GM21717 (cell line): ENCODE data around the gene GPC6.

ENCODE experiments used
- ATAC-seq: cut with Tn5 transposase; IDR thresholded peaks from one replicate; pipeline ENCODE4 v1.9.1; 2021; ENCODE audit warnings: mild to moderate bottlenecking, moderate library complexity; ENCODE audit not compliant: unreplicated experiment

The GPC6 gene

DNA sequence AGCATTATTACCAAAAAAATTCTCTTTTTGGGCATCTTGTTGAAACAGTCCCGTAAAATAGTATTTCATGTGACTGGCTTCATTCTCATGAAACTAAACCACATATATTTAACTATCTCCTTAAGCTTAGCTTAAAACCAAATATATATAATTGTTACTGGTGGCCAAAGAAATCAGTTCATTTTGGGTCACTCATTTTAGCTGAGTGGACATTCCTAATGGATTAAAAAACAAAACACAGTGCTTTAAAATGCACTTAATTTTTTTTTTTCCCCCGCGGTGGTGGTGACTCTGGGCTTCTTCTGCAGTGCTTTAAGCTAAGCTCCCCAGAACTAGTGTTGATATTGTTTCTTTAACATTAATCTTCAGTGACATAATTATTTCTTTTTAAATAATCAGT lies 540.1 kb downstream of the GPC6 start:
- ATAC-seq, result no peak

DNA sequence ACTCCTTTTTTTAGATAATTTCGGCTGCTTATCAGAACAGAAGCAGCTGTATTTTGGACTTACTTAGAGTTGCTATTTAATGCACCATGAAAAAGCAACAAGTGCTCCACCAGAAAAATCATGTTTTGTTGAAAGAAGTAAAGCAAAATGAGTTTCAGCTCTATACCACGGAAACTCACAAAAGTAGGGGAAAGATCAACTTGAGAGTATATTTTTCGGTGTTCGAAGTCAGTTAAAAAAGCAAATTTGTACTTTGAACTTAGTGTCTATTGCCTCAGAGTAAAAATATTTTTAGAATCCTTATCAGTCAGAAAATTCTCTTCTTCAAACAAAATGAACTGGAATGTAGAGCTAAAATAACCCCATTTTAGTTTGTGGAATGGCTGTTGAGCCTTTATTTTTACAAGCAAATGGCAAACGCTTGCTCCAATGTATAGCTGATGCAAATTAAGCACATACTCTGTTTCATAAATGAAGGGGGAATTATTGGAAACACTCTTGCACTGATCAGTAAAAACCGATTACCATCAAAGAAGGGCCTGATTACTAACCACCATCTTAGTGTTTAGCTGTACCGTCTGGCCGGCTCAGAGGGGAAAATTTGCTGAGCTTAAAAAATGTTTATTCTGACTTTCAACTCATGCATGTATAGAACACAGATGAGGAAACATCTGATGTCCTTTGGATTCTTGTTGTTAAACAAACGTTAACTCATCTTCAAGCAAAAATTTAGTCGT lies 540.7 kb downstream of the GPC6 start:
- ATAC-seq, result no peak

DNA sequence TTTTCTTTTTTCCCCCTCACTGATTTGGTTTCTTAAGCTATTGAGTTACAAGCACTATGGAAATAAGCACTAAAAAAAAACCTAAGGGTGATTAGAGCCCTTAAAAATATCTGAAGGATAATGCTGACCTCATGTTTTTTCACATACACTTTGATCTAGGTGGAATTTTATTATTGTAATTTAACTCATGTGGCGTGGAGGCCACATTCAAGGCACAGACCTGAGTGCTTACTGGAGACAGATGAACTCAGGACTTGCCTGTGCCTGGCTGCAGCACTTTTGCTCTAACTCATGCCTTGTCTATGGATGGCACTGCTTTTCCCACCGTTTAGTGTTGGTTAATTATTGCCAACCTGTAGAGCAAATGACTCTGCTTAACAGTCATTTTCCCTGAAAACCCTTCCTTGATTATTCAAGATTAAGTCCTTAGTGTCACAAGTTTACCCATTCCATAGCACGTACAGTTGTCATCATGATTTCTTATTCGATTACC lies 541.4 kb downstream of the GPC6 start:
- no peak for ATAC-seq

DNA sequence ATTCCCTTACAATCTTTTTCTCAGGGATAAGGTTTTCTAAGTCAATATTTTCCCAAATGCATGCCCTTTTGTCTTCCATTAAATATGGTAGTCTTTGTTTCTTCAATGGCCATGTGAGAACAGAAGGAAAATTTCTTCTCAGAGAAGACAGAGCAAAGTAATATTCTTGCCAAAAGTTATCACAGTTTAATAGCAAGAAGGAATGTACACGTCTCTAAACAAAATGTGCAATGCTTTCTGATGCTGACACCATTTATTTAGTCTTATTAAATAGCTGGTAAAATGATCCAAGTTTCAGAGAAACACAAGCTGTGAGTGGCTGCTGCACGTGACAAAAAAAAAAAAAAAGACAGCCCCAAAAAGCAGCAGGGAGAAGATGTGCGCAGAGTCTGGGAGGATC lies 542.5 kb downstream of the GPC6 start:
- no peak for ATAC-seq

- ATAC-seq, result no peak
These were observed 543.0 kb downstream of the GPC6 start for GRCh38 chr13:93769607-93770006.

GRCh38 chr13:93771227-93771626 lies 544.6 kb downstream of the GPC6 start:
- no peak for ATAC-seq

GRCh38 chr13:93771782-93772181 lies 545.2 kb downstream of the GPC6 start:
- no peak for ATAC-seq

DNA sequence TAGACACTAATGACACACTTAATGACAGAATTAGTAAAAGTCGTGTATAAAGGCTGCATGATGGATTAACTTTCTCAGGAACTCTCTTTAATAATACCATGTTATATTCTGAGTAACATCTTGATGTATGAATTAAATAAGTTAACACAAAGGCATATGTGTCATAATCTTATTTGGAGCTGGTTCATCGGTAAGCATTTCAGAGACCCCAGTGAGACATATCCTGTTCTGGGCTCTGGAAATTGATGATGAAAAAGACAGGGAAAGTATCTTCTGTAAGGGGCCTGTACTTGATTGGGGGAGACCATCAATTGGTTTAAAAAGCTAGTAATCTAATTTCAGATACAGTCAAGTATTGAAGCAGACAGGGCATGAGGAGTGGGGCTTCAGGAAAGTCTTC lies 547.9 kb downstream of the GPC6 start:
- ATAC-seq, result no peak

DNA sequence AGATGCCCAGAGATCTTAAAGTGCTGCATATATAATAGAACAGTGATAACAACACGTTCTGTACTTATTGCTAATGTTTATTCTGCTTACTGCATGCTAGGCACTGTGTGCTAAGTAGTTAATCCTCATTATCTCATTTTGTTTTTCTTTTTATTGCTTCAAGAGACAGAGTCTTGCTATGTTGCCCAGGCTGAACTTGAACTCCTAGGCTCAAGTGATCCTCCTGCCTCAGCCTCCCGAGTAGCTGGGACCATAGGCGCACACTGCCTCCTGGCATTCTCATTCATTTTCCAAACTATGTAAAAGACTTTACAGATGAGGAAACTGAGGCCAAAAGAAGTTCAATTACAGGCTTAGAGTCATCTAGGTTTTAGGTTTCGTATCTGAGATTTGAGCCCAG lies 548.4 kb downstream of the GPC6 start:
- ATAC-seq, result no peak

DNA sequence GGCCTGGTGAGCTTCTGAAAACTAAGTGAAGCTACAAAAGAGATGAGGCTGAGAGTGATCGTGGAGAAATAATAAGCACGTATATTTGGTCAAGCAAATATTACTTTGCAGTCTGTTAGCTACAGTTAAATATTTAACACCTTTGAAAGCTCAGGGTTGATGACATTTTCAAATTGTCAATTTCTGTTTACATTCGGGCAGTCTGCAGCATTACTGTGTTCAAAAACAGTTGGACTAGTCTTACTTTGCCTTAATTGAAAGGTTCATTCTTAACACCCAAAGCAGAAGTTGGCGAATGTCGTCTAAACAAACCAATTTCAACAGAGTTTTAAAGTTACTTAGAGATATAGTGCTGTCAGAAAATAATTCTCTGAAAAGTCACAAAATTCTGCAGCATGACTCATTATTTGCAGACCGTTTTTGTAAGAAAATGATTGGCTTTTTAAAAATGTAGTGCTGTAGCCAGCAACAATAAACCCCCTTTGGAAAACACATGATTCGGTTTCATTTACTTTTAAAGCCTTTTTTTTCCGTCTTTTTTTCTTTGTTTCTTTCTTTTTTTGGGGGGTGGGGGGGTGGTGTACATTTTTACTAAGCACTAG lies 549.0 kb downstream of the GPC6 start:
- ATAC-seq, result no peak

DNA sequence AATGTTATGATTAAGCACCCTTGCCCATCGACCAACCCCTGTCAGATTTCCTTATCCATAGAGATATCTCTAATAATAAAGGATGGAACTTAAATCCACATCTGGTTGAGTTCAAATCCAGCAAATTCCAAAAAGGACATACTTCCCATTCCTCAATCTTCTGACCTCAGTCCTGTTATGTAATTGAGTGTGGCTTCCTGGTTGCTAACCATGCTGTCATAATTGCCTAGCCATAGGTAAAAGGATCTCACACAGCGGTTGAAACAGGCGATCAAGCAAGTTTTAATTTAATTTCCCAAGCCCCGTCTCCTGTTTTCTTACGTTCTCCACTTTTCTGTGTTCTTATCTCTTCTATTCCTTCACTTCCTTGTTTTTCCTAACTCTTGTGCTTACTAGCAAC lies 550.3 kb downstream of the GPC6 start:
- ATAC-seq, result no peak

- ATAC-seq, result no peak
These were observed 550.9 kb downstream of the GPC6 start for GRCh38 chr13:93777504-93777903.

- no peak for ATAC-seq
These were observed 551.9 kb downstream of the GPC6 start for GRCh38 chr13:93778548-93778947.

DNA sequence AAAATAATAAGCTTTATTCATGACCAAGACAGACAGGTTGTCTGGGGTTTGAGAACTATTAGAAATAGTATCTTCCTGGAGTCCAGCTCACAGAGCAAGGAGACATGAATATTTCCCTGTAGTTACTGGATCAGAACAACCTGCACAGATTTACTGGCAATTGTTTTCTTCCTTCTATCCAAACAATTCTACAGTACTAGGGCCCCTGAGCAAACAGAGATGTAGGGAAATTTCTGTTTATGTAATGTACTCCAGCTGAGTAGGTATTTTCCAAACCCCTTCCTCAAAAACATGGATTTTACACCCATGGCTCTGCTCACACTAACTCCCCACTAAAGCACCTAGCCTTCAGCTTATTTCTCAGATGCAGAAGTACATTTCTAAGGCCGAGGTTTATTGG lies 557.6 kb downstream of the GPC6 start:
- ATAC-seq, result no peak

DNA sequence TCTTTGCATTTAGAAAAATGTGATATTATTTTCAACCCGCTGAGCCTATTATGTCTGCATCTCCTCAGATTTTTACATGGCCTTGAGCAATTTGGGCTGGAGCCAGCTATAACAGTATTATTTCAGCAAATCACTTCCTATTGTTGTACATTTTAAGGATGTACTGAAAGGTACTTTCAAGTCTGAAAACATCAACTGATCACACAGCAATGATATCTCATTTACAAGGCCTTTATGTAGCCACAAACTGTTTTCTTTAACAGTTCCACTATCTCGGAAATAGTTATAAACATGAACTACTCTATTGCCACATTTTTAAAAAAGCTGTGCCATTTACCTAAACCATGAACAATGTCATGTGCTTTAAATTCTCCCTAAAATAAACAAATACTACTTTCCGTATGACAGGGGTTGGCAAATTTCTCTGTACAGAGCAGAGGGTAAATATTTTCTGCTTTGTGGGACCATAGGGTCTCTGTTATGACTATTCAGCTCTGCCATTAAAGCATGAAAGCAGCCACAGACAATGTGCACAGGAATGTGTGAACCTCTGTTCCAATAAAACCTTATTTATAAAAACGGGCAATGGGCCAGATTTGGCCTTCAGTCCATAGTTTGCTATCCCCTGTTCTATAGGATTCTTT lies 560.4 kb downstream of the GPC6 start:
- ATAC-seq, result no peak

GRCh38 chr13:93788456-93788855 lies 561.8 kb downstream of the GPC6 start:
- ATAC-seq, result no peak

DNA sequence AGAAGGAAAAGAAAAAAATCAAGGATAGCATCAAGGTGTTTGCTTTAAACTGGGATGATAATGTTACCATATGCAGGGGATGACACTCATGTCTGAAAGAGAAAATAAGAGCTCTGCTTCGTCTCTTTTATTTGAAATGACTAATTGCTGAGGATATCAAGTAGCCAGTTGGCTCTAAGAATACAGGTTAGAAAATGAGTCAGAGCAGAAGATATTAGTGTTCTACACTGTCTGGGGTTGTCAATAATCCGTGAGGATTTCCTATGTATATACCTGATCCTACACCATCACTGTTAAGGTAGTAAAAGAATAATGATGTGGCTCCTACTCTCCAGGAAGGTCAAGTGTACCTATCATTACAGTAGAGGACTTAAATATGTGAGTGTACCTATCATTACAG lies 562.5 kb downstream of the GPC6 start:
- ATAC-seq, result no peak

- ATAC-seq, result peak; percentile 94
These were observed 567.7 kb downstream of the GPC6 start for GRCh38 chr13:93794197-93794885.

DNA sequence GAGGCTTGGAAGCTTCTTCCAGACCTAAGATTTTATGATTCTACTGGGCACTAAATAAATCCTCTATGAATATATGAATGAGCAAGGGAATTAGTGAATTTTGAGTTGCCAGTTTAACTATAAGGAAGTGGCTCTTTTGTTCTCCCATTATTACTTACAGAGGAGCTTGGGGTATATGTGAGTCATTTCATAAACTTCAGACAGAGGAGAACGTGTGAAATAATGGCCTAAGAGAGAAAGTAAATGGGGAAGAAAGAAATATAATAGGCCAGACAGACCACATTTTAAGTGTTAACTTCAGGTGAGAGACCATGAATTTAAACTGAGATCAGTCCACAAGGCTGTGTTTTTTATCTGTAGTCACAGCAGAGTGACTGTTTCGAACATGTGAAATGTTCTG lies 570.9 kb downstream of the GPC6 start:
- peak; percentile 56 for ATAC-seq

DNA sequence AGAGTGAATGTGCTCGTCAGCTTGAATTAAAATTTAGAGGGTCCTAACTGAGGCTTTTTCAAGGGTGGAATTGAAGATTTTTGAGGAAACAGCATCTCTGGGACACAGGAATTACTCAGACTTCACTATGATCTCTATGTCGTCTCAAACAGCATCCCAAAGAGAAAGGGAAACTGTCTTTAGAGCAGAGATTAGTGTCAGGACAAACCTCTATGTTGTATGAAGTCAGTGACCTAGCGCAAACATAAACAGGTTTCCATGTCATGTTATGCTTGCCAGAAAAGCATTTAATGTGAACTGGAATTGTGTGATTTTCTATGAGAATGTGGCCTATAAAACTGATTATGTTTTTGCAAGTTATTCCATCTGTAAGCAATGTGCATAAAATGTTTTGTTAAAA lies 573.7 kb downstream of the GPC6 start:
- no peak for ATAC-seq

- no peak for ATAC-seq
These were observed 579.1 kb downstream of the GPC6 start for GRCh38 chr13:93805736-93806135.

DNA sequence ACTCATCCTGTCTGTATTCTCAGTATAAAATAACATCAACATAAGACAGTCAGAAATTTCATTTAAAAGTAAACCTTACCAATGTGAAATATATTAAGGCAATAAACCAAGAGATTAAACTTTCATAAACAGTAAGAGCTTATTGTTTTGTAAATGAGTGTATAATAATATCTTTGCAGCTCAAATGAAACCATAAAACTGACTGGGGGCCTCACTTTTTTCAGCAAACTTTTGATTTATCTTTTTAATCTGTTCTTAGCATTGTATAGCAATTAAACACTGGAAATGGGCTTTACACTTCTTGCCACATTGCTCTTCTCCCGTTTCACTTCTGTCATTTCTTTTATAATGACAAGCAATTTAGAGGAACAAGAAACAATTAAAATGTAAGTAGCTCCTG lies 580.3 kb downstream of the GPC6 start:
- ATAC-seq, result no peak
